Kidney tubule cell (primary cell): ENCODE data around the gene STAMBPL1.

Source experiments
- DNase-seq: peaks from one replicate; pipeline ENCODE4 v3.0.0-alpha.2; 2018; ENCODE audit warnings: low spot score

STAMBPL1 gene

DNA sequence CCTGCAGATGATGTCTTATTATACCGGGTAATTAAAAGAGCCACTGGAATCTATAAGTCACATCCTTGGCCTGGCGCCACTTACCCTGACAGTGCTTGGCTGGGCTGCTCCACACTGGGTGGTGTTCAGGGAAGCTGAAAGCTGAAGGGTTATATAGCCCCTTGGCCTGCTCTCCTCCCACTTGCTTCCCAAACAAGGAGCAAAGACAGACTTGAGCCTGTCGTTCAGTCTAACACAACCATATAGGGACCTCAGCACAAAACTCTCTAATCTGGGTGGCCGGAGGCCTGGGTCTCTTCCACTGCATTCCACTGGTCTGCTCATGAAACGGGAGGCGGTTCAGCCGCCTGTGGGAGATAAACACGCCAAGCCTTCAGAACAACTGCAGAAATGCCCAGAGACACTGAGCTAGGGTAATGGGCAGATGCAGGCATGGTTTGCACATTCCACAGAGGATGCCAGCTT is 72.6 kb downstream of the STAMBPL1 start, which contains the start of gene ACTA2:
TSS of gene ACTA2 (minus strand) at position 127 of the 465 bp plus-strand sequence. CDS start 3,843 bp downstream, outside the sequence.
- DNase-seq: no peak

DNA sequence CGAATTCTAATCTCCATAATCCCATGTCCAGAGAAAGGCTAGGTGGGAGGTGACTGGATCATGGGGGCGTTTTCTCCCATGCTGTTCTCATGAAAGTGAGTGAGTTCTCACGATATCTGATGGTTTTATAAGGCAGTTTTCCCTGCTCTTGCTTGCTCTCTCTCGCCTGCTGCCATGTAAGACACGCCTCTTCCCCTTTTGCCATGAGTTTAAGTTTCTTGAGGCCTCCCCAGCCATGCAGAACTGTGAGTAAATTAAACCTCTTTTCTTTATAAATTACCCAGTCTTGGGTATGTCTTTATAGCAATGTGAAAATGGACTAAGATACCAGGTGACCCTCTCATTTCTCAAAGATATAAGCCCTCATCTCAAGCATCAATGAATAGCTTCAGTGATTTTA is 73.6 kb downstream of the STAMBPL1 start:
- DNase-seq: no peak

DNA sequence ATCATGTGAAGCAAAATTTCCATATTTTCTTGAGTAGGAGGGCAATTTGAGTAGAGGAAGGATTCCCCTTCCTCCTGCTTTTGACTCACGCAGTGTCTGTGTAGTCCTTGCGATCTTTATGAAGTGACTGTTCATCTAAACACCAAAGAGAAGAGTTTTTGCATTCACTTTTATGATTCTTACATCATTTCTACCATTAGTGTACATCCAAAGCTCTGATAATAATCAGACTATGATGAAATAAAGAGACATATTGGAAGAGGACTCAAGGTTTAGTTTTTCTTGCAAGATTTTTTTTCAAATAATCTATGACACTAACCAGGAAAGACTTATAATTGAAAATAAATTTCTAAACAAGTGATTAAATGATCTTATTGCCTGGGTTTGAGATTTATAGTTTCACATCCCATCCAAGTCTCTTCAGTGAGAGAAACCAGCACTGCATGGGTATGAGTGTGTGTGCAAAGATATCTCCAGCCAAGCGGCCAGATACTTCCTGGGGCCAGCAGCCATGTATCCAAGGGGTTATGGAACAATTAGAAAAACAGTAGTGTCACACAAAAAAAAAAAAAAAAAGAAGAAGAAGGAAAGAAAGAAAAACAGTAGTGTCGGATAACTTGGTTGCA is 74.5 kb downstream of the STAMBPL1 start:
- no peak for DNase-seq

DNA sequence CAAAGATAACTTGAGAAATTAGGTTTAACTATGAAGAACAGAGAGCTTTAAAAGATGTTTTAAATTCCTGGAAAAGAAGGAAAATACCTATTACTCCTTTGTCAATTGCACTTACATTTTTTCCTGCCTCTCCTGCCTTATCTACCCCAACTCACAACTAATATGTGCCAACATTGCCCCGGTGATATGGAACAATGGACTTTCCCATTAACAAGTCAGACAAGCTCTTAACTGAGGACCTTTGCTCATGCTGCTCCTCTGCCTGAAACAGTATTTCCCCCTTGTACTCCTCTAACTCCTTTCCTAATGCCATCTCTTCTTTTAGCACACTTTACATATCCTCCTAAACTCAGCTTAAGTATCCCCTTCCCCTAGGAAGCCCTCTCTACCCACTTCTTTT is 77.3 kb downstream of the STAMBPL1 start:
- DNase-seq: no peak

DNA sequence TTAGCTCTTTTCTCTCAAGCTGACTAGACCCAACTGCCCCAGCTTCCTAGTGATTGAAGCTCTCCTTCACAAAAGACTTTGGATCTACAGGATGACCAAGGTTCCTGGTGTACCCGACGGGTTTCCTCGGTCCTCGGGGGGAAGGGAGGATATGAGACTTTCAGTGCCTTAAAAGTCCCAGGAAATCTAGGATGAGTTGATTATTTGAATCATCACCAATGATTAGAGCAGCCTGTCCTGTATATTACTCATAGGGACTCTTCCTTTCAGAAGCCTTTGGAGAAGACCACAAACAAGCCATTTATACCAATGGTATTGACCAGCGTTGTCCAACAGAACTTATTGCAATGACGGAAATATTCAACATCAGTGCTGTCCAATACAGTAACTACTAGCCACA is 78.7 kb downstream of the STAMBPL1 start:
- DNase-seq: peak; percentile 10

DNA sequence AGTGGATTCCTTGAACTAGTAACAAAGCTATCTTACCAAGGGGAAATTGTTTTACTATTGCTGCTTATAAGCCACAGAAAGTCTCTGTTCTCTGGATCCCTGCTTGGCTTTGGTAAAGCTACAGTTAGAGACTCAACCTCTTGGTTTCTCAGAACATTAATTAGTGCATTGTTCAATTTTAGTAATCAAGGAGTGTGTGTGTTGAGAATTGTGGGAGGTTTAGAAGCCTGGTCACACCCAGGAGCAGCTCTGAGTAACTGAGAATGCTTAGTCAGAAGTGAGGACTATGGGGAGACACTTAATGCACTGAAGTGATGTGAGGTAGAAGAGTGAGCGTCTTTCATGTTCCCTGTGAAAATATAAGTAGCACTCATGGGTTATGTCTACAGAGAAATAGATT is 80.8 kb downstream of the STAMBPL1 start:
- DNase-seq: no peak

DNA sequence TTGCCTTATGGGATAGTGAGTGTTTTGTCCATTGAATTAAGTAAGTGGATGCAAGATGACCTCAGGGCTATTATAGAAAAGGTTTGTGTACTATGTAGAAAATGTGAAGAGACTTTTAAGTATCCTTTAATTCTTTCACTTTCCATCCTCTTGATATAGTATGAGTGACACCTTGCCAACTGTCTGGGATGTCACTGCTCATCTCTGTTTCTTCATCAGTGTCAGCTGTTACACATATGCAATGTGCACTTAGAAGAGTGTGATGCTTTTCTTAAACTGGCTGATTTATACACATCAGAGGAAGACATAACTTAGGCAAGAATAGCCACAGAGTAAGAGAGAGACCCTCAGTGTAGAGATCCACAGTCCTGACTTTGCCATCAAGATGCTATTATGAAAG is 81.2 kb downstream of the STAMBPL1 start:
- DNase-seq: no peak

DNA sequence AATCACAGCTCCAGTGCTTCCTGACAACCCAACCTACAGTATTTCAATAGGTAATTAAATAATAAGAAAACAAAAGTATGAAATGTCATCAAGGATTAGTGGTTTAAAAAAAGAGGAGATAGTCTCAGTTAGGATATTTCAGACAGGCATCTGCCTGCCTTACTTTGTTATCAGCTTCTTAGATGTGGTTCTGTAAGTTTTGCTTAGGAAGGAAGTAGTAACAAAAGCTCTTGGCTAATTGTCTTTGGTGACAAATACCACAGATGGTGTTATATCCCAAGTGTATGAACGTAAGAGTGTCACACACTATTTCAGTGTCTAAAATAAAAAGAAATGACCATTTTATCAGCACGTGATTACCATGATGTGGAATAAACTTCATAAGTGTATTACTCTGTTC is 82.3 kb downstream of the STAMBPL1 start:
- DNase-seq: no peak

DNA sequence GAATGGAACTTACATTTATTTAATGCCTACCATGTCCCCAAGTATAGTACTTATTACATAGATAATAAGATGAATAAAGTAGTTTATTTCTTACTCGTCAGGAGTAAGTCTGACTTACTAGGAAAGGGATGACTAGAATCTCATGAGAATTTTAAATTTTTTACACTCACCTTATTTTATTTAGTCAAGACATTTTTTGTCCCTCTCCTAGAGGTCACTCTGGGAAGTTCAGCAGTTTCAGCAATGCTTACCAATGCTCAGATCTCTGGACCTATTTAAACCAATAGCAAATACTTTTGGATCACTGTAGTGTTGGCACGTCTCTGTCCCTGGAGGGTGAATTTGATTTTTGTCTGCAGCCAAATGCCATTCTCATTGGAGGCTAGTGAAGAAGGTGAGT is 83.3 kb downstream of the STAMBPL1 start:
- DNase-seq: no peak

DNA sequence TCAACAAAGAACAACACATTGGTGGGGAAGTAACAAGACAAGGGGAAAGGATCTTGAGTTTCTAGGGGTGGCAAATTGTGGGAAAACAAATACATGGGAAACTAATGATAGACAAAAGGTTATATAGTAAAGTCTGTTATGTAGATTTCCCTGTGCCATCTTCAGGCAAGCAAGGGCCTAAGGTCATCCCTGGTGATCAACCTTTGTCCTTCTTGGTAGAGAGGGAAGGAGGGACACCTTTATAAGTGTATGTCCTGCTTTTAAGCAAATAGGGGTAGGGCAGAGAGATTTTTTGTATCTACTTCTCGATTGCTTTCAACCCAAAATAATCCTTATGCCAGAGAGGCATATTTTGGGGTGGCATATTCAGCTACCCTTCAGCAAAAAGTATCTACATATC is 84.3 kb downstream of the STAMBPL1 start:
- no peak for DNase-seq

DNA sequence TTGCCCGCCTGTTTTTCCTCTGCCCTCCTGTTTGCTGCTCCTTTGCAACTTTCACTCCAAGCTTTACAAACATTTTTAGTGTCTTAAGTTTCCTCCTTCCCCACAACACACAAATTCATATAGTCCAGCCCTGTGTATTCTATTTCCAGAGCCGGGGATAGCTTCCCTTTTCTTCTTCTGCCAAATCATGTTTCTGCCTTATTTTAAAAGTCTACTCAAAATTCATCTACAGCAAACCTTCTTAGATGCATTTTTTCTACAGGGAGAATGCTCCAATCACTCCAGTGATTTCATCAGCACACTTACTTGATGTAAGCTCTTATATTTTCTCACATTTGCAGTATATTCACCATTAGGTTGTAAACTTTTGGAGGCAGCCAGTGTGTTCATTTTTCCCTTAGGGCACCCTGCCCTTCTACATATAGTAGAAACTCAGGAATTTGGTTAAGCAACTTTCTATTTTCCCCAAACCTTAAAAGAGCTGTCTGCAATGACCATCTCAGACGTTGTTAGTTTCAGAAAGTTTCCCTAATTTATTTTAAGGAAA is 84.9 kb downstream of the STAMBPL1 start:
- DNase-seq: no peak

DNA sequence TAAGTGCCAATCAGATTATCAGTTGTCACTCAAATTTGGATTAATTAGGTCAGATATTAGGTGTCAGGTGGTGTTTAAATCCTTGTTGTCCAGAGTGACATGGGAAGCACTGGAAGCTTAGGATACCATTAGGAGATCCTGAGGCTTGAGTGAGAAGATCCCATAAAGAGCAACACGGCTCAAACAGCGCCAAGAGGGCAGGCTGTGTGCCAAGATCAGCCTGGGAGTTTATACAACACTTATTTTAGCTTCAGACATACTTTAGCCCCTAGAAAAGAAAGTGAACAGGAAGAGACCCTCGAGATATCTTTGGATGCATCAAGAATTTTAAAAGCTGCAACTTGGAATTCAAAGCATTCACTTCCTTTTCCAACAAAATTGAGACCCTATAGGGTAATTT is 86.8 kb downstream of the STAMBPL1 start:
- no peak for DNase-seq

DNA sequence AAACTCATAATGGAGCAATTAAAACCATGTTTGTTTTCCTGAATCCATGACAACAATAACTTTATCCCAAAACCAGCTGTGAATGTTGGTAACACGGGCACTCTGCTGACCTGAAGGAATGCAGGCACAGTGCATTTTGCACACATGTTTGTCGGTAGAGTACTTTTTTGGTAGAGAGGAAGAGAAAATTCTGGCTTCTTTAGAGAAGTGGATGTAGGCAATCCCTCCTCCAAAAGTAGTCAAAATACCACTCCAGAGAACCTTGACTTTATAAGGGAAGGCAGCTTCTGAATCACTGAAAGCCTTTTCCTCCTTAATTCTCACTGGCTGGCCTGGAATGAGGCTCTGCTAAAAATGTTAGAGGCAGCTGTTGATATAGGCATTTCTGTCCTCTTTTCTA is 88.3 kb downstream of the STAMBPL1 start:
- DNase-seq: no peak

DNA sequence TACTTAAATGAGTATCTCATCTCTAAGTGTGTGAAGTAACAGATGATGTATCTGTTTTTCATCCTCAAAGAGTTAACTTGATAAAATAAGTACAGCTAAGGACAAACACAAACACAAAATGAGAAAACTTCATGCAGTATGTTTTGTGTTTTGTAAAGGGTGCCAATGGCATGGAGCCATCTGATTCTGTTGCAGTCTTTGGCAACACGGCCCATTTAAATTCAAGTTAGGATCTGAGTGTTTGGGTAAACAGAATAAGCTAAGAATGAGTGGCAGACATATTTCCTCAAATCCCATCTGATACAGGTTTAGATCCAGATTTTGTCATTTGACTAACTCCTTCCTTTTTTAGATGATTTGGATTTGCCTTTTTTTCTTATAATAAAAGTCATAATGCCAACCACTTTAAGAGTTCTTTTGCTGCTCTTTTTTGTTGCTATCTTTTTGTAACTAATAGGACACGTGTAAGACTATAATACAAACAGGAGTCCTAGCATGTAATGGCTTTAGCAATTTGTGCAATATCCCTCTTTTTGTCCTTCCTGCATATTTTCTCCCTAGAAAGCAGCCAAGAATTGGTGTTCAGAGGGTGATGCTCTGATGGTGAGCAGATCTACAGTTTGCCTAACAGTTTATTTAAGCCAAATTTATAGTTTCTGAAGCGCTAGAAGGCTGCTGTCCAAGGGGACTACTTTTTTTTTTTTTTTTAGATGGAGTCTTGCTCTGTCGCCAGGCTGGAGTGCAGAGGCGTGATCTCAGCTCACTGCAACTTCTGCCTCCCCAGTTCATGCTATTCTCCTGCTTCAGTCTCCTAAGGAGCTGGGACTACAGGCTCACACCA is 91.4 kb downstream of the STAMBPL1 start:
- DNase-seq: no peak
